ENCODE data around the gene RRAS. TPM values are rescaled to one million over a fixed set of nuclear protein-coding genes. Genes with fewer than 3 reads are reported as not detected.

RRAS gene
- total RNA-seq, 1 donor from 2014 or later, result 4.2 TPM

GRCh38 chr19:49596407-49596806 lies 43.5 kb downstream of the RRAS start:
- Histone ChIP-seq H3K4me3 (ENCODE audit: low read length in 3 of 3) (no peak overlapping the region), H3K9me3 (ENCODE audit: control insufficient read depth in 3 of 3, low read length in 3 of 3) (no peaks in the 10 kb centered on the region), H3K9ac (ENCODE audit: low read depth in 1 of 3, low read length in 3 of 3) (no peak overlapping the region), H3K36me3 (ENCODE audit: control insufficient read depth in 3 of 3, insufficient read depth in 3 of 3, low read length in 3 of 3) (peaks cover 12 to 33% (median 23%) of the 10 kb centered on the region in 3 donors), H3K27ac (ENCODE audit: low read depth, low read length) (no peak overlapping the region), H3K27me3 (ENCODE audit: control insufficient read depth in 3 of 3, insufficient read depth in 3 of 3, low read length in 3 of 3) (no peaks in the 10 kb centered on the region), H3K4me1 (ENCODE audit: control insufficient read depth in 3 of 3, insufficient read depth in 3 of 3, low read length in 3 of 3) (peaks cover 12 to 20% (median 15%) of the 10 kb centered on the region in 3 donors)

- peaks cover 12 to 30% (median 20%) of the 10 kb centered on the region in 3 donors for H3K36me3 ChIP-seq (ENCODE audit: control insufficient read depth in 3 of 3, insufficient read depth in 3 of 3, low read length in 3 of 3)
- H3K9ac ChIP-seq (ENCODE audit: low read depth in 1 of 3, low read length in 3 of 3), result no peak overlapping the region
- H3K9me3 ChIP-seq (ENCODE audit: control insufficient read depth in 3 of 3, low read length in 3 of 3), result no peaks in the 10 kb centered on the region
- no peak overlapping the region for H3K27ac ChIP-seq (ENCODE audit: low read depth, low read length)
- H3K27me3 ChIP-seq (ENCODE audit: control insufficient read depth in 3 of 3, insufficient read depth in 3 of 3, low read length in 3 of 3), result no peaks in the 10 kb centered on the region
- no peak overlapping the region for H3K4me3 ChIP-seq (ENCODE audit: low read length in 3 of 3)
- peaks cover 12 to 20% (median 15%) of the 10 kb centered on the region in 3 donors for H3K4me1 ChIP-seq (ENCODE audit: control insufficient read depth in 3 of 3, insufficient read depth in 3 of 3, low read length in 3 of 3)
Observed at GRCh38 chr19:49595819-49596404, 44.0 kb downstream of the RRAS start.

GRCh38 chr19:49594993-49595818 lies 44.7 kb downstream of the RRAS start:
- Histone ChIP-seq H3K9me3 (ENCODE audit: control insufficient read depth in 3 of 3, low read length in 3 of 3) (no peaks in the 10 kb centered on the region), H3K36me3 (ENCODE audit: control insufficient read depth in 3 of 3, insufficient read depth in 3 of 3, low read length in 3 of 3) (peaks cover 12 to 28% (median 18%) of the 10 kb centered on the region in 3 donors), H3K27ac (ENCODE audit: low read depth, low read length) (no peak overlapping the region), H3K4me3 (ENCODE audit: low read length in 3 of 3) (no peak overlapping the region), H3K4me1 (ENCODE audit: control insufficient read depth in 3 of 3, insufficient read depth in 3 of 3, low read length in 3 of 3) (peaks cover 16 to 26% (median 20%) of the 10 kb centered on the region in 3 donors), H3K9ac (ENCODE audit: low read depth in 1 of 3, low read length in 3 of 3) (no peak overlapping the region), H3K27me3 (ENCODE audit: control insufficient read depth in 3 of 3, insufficient read depth in 3 of 3, low read length in 3 of 3) (no peaks in the 10 kb centered on the region)

GRCh38 chr19:49594157-49594992 lies 45.6 kb downstream of the RRAS start:
- Histone ChIP-seq H3K36me3 (ENCODE audit: control insufficient read depth in 3 of 3, insufficient read depth in 3 of 3, low read length in 3 of 3) (peaks cover 7 to 21% (median 9%) of the 10 kb centered on the region in 3 donors), H3K27ac (ENCODE audit: low read depth, low read length) (no peak overlapping the region), H3K4me1 (ENCODE audit: control insufficient read depth in 3 of 3, insufficient read depth in 3 of 3, low read length in 3 of 3) (peaks cover 16 to 28% (median 22%) of the 10 kb centered on the region in 3 donors), H3K4me3 (ENCODE audit: low read length in 3 of 3) (no peak overlapping the region), H3K9me3 (ENCODE audit: control insufficient read depth in 3 of 3, low read length in 3 of 3) (no peaks in the 10 kb centered on the region), H3K27me3 (ENCODE audit: control insufficient read depth in 3 of 3, insufficient read depth in 3 of 3, low read length in 3 of 3) (no peaks in the 10 kb centered on the region), H3K9ac (ENCODE audit: low read depth in 1 of 3, low read length in 3 of 3) (no peak overlapping the region)

DNA sequence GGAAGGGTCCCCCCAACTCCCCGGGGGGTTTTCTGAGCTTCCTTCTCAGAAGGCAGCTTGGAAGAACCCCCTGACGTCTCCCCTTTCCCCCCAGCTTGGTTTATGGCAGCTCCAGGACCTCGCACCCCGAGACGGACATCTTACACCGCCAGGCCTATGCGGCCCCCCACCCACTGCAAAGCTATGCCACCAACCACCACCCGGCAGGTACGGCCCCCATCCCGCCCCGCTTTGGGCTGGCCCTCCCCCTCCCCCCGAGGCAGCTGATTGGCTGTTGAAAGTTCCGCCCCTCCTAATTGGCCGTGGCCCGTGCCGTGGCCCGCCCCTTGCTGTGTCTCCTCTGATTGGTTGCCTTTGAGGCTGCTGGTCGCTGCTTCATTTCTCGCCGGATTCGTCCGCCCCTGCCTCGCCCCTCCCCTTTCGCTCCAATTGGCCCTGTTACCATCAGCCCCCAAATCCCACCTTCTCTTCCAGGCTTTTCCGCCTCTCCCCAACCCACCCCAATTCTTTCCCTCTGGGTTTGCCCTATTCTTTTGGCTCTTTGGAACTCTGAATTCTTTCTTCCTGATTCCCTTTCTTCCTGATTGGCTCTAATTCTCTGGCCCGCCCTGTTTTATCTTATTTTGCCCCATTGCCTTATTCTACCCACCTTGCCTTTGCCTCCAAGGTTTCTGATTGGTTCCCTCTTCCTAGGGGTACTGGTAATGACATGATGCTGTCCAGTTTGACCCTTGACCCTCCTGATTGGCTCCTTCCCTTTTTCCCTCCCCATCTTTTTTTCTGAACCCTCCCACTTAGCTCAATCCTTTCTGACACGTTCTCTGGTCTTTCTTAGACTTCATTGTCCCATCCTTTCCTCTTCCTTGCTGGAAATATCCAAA lies 46.5 kb downstream of the RRAS start:
- peak overlapping the region; percentile 52 to 84 (median 65) for H3K4me3 ChIP-seq (ENCODE audit: low read length in 3 of 3)
- H3K4me1 ChIP-seq (ENCODE audit: control insufficient read depth in 3 of 3, insufficient read depth in 3 of 3, low read length in 3 of 3), result peaks cover 16 to 28% (median 22%) of the 10 kb centered on the region in 3 donors
- no peaks in the 10 kb centered on the region for H3K9me3 ChIP-seq (ENCODE audit: control insufficient read depth in 3 of 3, low read length in 3 of 3)
- peak overlapping the region; percentile 47 to 64 (median 60) for H3K9ac ChIP-seq (ENCODE audit: low read depth in 1 of 3, low read length in 3 of 3)
- H3K27me3 ChIP-seq (ENCODE audit: control insufficient read depth in 3 of 3, insufficient read depth in 3 of 3, low read length in 3 of 3), result no peaks in the 10 kb centered on the region
- peaks cover 2 to 13% (median 7%) of the 10 kb centered on the region in 3 donors for H3K36me3 ChIP-seq (ENCODE audit: control insufficient read depth in 3 of 3, insufficient read depth in 3 of 3, low read length in 3 of 3)
- peak overlapping the region; percentile 63 for H3K27ac ChIP-seq (ENCODE audit: low read depth, low read length)

GRCh38 chr19:49592486-49593232 lies 47.3 kb downstream of the RRAS start:
- Histone ChIP-seq H3K9ac (ENCODE audit: low read depth in 1 of 3, low read length in 3 of 3) (peak overlapping the region; percentile 23 to 82 (median 57)), H3K36me3 (ENCODE audit: control insufficient read depth in 3 of 3, insufficient read depth in 3 of 3, low read length in 3 of 3) (peaks cover 0 to 13% (median 7%) of the 10 kb centered on the region in 3 donors), H3K27me3 (ENCODE audit: control insufficient read depth in 3 of 3, insufficient read depth in 3 of 3, low read length in 3 of 3) (no peaks in the 10 kb centered on the region), H3K4me1 (ENCODE audit: control insufficient read depth in 3 of 3, insufficient read depth in 3 of 3, low read length in 3 of 3) (peaks cover 16 to 28% (median 22%) of the 10 kb centered on the region in 3 donors), H3K27ac (ENCODE audit: low read depth, low read length) (peak overlapping the region; percentile 36), H3K9me3 (ENCODE audit: control insufficient read depth in 3 of 3, low read length in 3 of 3) (no peaks in the 10 kb centered on the region), H3K4me3 (ENCODE audit: low read length in 3 of 3) (peak overlapping the region; percentile 79 to 84 (median 81))

GRCh38 chr19:49591731-49592485 lies 48.0 kb downstream of the RRAS start:
- Histone ChIP-seq H3K27ac (ENCODE audit: low read depth, low read length) (peak overlapping the region; percentile 36), H3K27me3 (ENCODE audit: control insufficient read depth in 3 of 3, insufficient read depth in 3 of 3, low read length in 3 of 3) (no peaks in the 10 kb centered on the region), H3K9me3 (ENCODE audit: control insufficient read depth in 3 of 3, low read length in 3 of 3) (no peaks in the 10 kb centered on the region), H3K4me3 (ENCODE audit: low read length in 3 of 3) (peak overlapping the region; percentile 79 to 84 (median 81)), H3K36me3 (ENCODE audit: control insufficient read depth in 3 of 3, insufficient read depth in 3 of 3, low read length in 3 of 3) (peaks cover 0 to 12% (median 4%) of the 10 kb centered on the region in 3 donors), H3K4me1 (ENCODE audit: control insufficient read depth in 3 of 3, insufficient read depth in 3 of 3, low read length in 3 of 3) (peaks cover 16 to 28% (median 22%) of the 10 kb centered on the region in 3 donors), H3K9ac (ENCODE audit: low read depth in 1 of 3, low read length in 3 of 3) (peak overlapping the region; percentile 57 to 82 (median 75))

DNA sequence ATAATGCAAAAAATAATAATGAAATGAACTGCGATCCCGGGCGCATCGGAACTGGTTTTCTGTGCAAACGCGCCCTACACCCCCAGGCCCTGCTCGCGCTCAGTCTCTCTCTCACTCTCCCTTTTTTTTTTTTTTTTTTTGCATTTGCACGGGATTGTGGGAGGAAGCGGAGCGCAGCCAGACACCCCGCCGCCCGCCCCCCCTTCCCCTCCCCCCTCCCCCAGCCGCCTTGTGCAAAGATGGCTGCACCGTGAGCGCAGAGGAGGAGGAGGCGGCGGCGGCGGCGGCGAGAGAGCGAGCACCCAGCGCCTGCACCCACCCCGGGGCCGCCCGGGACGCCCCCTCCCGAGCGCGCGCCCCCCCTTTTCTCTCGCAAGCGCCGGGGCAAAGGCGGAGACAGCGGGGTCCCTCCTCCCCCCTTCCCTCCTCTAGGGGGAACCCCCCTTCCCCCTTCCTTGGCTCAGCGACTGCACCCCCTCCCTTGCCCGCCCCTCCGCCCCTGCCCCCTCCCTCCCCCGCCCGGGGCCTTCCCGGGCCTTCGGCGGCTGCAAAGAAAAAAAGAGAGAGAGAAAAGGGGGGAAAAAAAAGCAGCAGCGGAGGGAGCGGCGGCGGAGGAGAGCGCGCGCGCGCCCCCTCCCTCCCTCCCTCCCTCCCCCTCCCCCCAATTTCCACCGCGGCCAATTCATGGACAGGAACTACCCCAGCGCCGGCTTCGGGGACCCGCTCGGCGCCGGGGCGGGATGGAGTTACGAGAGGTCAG lies 48.8 kb downstream of the RRAS start, which contains the start of gene PRR12:
Gene PRR12, plus strand, starts transcription at position 212 of the 760 bp plus-strand sequence. Its CDS starts 473 bp downstream, at position 685.
- Histone ChIP-seq H3K9ac (ENCODE audit: low read depth in 1 of 3, low read length in 3 of 3) (peak within 1 kb of the TSS; percentile 90 to 99 (median 95)), H3K27ac (ENCODE audit: low read depth, low read length) (peak within 1 kb of the TSS; percentile 85), H3K9me3 (ENCODE audit: control insufficient read depth in 3 of 3, low read length in 3 of 3) (no peaks in the 10 kb centered on the region), H3K27me3 (ENCODE audit: control insufficient read depth in 3 of 3, insufficient read depth in 3 of 3, low read length in 3 of 3) (no peaks in the 10 kb centered on the region), H3K4me3 (ENCODE audit: low read length in 3 of 3) (peak within 1 kb of the TSS; percentile 81 to 98 (median 93)), H3K36me3 (ENCODE audit: control insufficient read depth in 3 of 3, insufficient read depth in 3 of 3, low read length in 3 of 3) (peaks cover 0 to 12% (median 4%) of the 10 kb centered on the region in 3 donors), H3K4me1 (ENCODE audit: control insufficient read depth in 3 of 3, insufficient read depth in 3 of 3, low read length in 3 of 3) (peaks cover 16 to 28% (median 22%) of the 10 kb centered on the region in 3 donors)
